AG04450 (cell line): ENCODE measurements around the gene SAFB2. TPM values are rescaled to one million over a fixed set of nuclear protein-coding genes. Genes with fewer than 3 reads are reported as not detected.

ENCODE experiments used
- CTCF ChIA-PET: fragments of 300-600, 350-600 bp; formaldehyde crosslinking; extraction: SDS; loops from one replicate; lab custom pipeline; 2022; ENCODE audit warnings: antibody characterized with exemption, inconsistent platforms; lab: Charles Lee
- POLR2A ChIA-PET: fragments of 350-600 bp; formaldehyde crosslinking; extraction: SDS; loops from one replicate; lab custom pipeline; 2021; ENCODE audit warnings: antibody characterized with exemption, inconsistent platforms; lab: Yijun Ruan, JAX
- DNase-seq: peaks from one replicate; pipeline ENCODE4 v3.0.0-alpha.2; 2011; ENCODE audit warnings: low read depth, low spot score
- H3K27ac ChIP-seq: one replicate; pipeline ENCODE4 v1.5.1; 2012; ENCODE audit warnings: low read depth, low read length, control low read depth
- H3K27me3 ChIP-seq: one replicate; pipeline ENCODE4 v1.6.0; 2012; ENCODE audit warnings: low read length; ENCODE audit not compliant: control insufficient read depth, insufficient read depth
- H3K4me3 ChIP-seq: 2 replicates; pipeline ENCODE4 v1.5.1; 2011; ENCODE audit warnings: mild to moderate bottlenecking, low read depth, low read length, control low read depth
- H3K9me3 ChIP-seq: 2 replicates; pipeline ENCODE4 v1.5.1; 2012; ENCODE audit warnings: low read length; ENCODE audit not compliant: control insufficient read depth, insufficient read depth
- CTCF ChIP-seq: IDR thresholded peaks from 2 replicates; pipeline ENCODE4 v1.5.1; 2011; ENCODE audit warnings: low read depth, low read length, control low read depth, inconsistent platforms
- polyA plus RNA-seq: library from polyadenylated mRNA; depleted of rRNA; stranded (reverse); fragments of >200 nt; gene quantifications from 2 replicates; pipeline ENCODE4 v1.2.3, GENCODE V29; 2011

The SAFB2 gene
- polyA plus RNA-seq, 1 experiment, result 24.4 TPM

GRCh38 chr19:5625641-5626040, 3.1 kb upstream of the SAFB2 start:
- Histone ChIP-seq H3K4me3 (peak overlapping the region; percentile 100), H3K27ac (no peak overlapping the region), H3K9me3 (no peaks in the 10 kb centered on the region; the same call in 1 of the 2 replicates), H3K27me3 (no peaks in the 10 kb centered on the region)
- ChIA-PET POLR2A (no interaction called here), CTCF (no interaction called here)
- no peak for TF ChIP-seq CTCF
- DNase-seq, result no peak

GRCh38 chr19:5624741-5625278, 2.2 kb upstream of the SAFB2 start:
- Histone ChIP-seq H3K4me3 (peak overlapping the region; percentile 100), H3K27ac (no peak overlapping the region), H3K9me3 (no peaks in the 10 kb centered on the region; the same call in 1 of the 2 replicates), H3K27me3 (no peaks in the 10 kb centered on the region)
- DNase-seq, result no peak
- no peak for TF ChIP-seq CTCF
- ChIA-PET POLR2A (interaction anchor here (0.6 to 0.7 kb wide), 2 partner anchors 45 to 1862 kb away, joined by 4 to 5 read pairs; partner anchors contain the start of gene MRPL54), CTCF (interaction anchor here (0.6 kb wide), 2 partner anchors 9 to 146 kb away, joined by 3 to 5 read pairs; no protein-coding TSS in a partner anchor)

- TF ChIP-seq CTCF, result no peak
- Histone ChIP-seq H3K27ac (peak overlapping the region; percentile 83), H3K9me3 (no peaks in the 10 kb centered on the region; the same call in 1 of the 2 replicates), H3K4me3 (peak overlapping the region; percentile 100), H3K27me3 (no peaks in the 10 kb centered on the region)
- POLR2A ChIA-PET, result interaction anchor here (0.6 to 0.7 kb wide), 2 partner anchors 46 to 1861 kb away, joined by 4 to 5 read pairs; partner anchors contain the start of gene MRPL54
- CTCF ChIA-PET, result no interaction called here
- no peak for DNase-seq
These were observed 1.6 kb upstream of the SAFB2 start for GRCh38 chr19:5624018-5624663.

- no peaks in the 10 kb centered on the region for H3K27me3 ChIP-seq
- ChIA-PET CTCF (interaction anchor here (0.6 to 0.9 kb wide), 2 partner anchors 10 to 33 kb away, joined by 3 read pairs; no protein-coding TSS in a partner anchor), POLR2A (interaction anchor here (0.6 to 1.7 kb wide), 8 partner anchors 19 to 314 kb away, joined by 3 to 8 read pairs (median 4); partner anchors contain the start of genes NDUFA11 and RPL36)
- H3K9me3 ChIP-seq, result no peaks in the 10 kb centered on the region; the same call in 1 of the 2 replicates
- H3K27ac ChIP-seq, result peak overlapping the region; percentile 83
- DNase-seq, result no peak
- peak overlapping the region; percentile 100 for H3K4me3 ChIP-seq
- TF ChIP-seq CTCF, result no peak
These were observed 931 bp upstream of the SAFB2 start for GRCh38 chr19:5623397-5624017.
